Caco-2 (cell line): ENCODE measurements around the gene GAS2L2. TPM values are rescaled to one million over a fixed set of nuclear protein-coding genes. Genes with fewer than 3 reads are reported as not detected.

ENCODE experiments used
- BruUV-seq: library from RNA; stranded (reverse); fragments of 400-500 nt; replicated peaks from 2 replicates; lab custom pipeline; 2021; lab: Mats Ljungman, UMichigan
- CTCF ChIA-PET: fragments of 300-600 bp; sonication (Branson Sonifier 250); formaldehyde crosslinking; loops from one replicate; lab custom pipeline; 2022; ENCODE audit warnings: antibody characterized with exemption; lab: Charles Lee
- POLR2A ChIA-PET: fragments of 300-600 bp; sonication (Branson Sonifier 250); formaldehyde crosslinking; loops from one replicate; lab custom pipeline; 2022; ENCODE audit warnings: antibody characterized with exemption; lab: Charles Lee
- DNase-seq, 2 experiments: peaks; one replicate each; pipeline versions ENCODE4 v3.0.0 to v3.0.0-alpha.2; 2020 to 2022
- H3K27me3 ChIP-seq: replicated peaks from 2 replicates; pipeline ENCODE4 v1.6.0; 2011; ENCODE audit warnings: low read length; ENCODE audit not compliant: control insufficient read depth, insufficient read depth
- H3K36me3 ChIP-seq: 2 replicates; pipeline ENCODE4 v1.5.1; 2011; ENCODE audit warnings: low read length; ENCODE audit not compliant: control insufficient read depth, insufficient read depth
- H3K4me1 ChIP-seq: fragments of 250-450 bp; sonication (Bioruptor Pico); 2 replicates; pipeline ENCODE4 v1.5.1; 2020; ENCODE audit warnings: mild to moderate bottlenecking
- H3K4me3 ChIP-seq: 2 replicates; pipeline ENCODE4 v1.5.1; 2011; ENCODE audit warnings: low read depth, mild to moderate bottlenecking, control low read depth, low read length
- H3K9me3 ChIP-seq: fragments of 250-450 bp; sonication (Bioruptor Pico); 2 replicates; pipeline ENCODE4 v1.5.1; 2020; ENCODE audit warnings: mild to moderate bottlenecking, moderate library complexity
- H3K27ac Mint-ChIP-seq: one replicate; pipeline ENCODE4 v1.8.0; 2022; ENCODE audit warnings: mixed read lengths; ENCODE audit not compliant: unreplicated experiment
- H3K27me3 Mint-ChIP-seq: one replicate; pipeline ENCODE4 v1.8.0; 2022; ENCODE audit warnings: mixed read lengths; ENCODE audit not compliant: insufficient read depth, unreplicated experiment
- H3K36me3 Mint-ChIP-seq: one replicate; pipeline ENCODE4 v1.8.0; 2022; ENCODE audit warnings: mild to moderate bottlenecking, mixed read lengths; ENCODE audit not compliant: insufficient read depth, unreplicated experiment
- H3K4me1 Mint-ChIP-seq: one replicate; pipeline ENCODE4 v1.8.0; 2022; ENCODE audit warnings: low read depth, mixed read lengths; ENCODE audit not compliant: unreplicated experiment
- H3K4me3 Mint-ChIP-seq: one replicate; pipeline ENCODE4 v1.8.0; 2022; ENCODE audit warnings: mild to moderate bottlenecking, moderate library complexity, mixed read lengths; ENCODE audit not compliant: unreplicated experiment
- H3K9me3 Mint-ChIP-seq: one replicate; pipeline ENCODE4 v1.8.0; 2022; ENCODE audit warnings: mixed read lengths; ENCODE audit not compliant: unreplicated experiment
- CTCF ChIP-seq, 2 experiments: fragments of 200-600 bp in 1 of 2; IDR thresholded peaks; 1 replicate in 1 of 2; 2 replicates in 1 of 2; pipeline versions ENCODE4 v1.5.1 to v1.8.0; 2011 to 2022; ENCODE audit warnings: antibody characterized with exemption in 1 of 2, control low read depth in 1 of 2, inconsistent platforms in 1 of 2, low read depth in 1 of 2, low read length in 1 of 2, mild to moderate bottlenecking in 1 of 2, moderate library complexity in 1 of 2; ENCODE audit not compliant: insufficient read depth in 1 of 2, severe bottlenecking in 1 of 2, unreplicated experiment in 1 of 2
- intact Hi-C: fragments of 100-400 bp; cut with micrococcal nuclease; formaldehyde crosslinking; loops from one replicate; pipeline ENCODE4 v1.10.0; 2022; ENCODE audit not compliant: unreplicated experiment
- total RNA-seq: library from RNA; stranded (reverse); gene quantifications from 2 replicates; pipeline ENCODE4 v1.2.3, GENCODE V29; 2022

GAS2L2 gene
- total RNA-seq, 1 experiment from 2014 or later, result not detected

GRCh38 chr17:35780950-35781349 is 27.9 kb upstream of the GAS2L2 start:
- ChIA-PET CTCF (interaction anchor here (1.0 kb wide), 2 partner anchors 12 to 17 kb away, joined by 3 to 4 read pairs; no protein-coding TSS in a partner anchor), POLR2A (interaction anchor here (0.6 kb wide), 1 partner anchor 228 kb away, joined by 3 read pairs; no protein-coding TSS in a partner anchor)
- H3K9me3 Mint-ChIP-seq, result no peaks in the 10 kb centered on the region
- no peak for TF ChIP-seq CTCF (IDR thresholded peaks at IDR 0.05; ENCODE audit: insufficient read depth in 1 of 2, low read depth in 1 of 2, low read length in 1 of 2, severe bottlenecking in 1 of 2, unreplicated experiment in 1 of 2)
- H3K36me3 ChIP-seq, result no peaks in the 10 kb centered on the region
- no peaks in the 10 kb centered on the region for H3K9me3 ChIP-seq
- peaks cover 6% of the 10 kb centered on the region for H3K27me3 Mint-ChIP-seq
- intact Hi-C loops, result no loop called here
- no TSS peak for BruUV-seq
- no peak overlapping the region for H3K27ac Mint-ChIP-seq
- H3K27me3 ChIP-seq, result no peaks in the 10 kb centered on the region
- H3K4me1 Mint-ChIP-seq, result peaks cover 7% of the 10 kb centered on the region
- H3K36me3 Mint-ChIP-seq, result no peaks in the 10 kb centered on the region
- no peak overlapping the region for H3K4me3 ChIP-seq
- H3K4me1 ChIP-seq, result no peaks in the 10 kb centered on the region
- no peak for DNase-seq
- no peak overlapping the region for H3K4me3 Mint-ChIP-seq

GRCh38 chr17:35778641-35779196 is 25.7 kb upstream of the GAS2L2 start:
- POLR2A ChIA-PET, result no interaction called here
- no TSS peak for BruUV-seq
- H3K4me3 Mint-ChIP-seq, result no peak overlapping the region
- peaks cover 6% of the 10 kb centered on the region for H3K27me3 Mint-ChIP-seq
- Histone ChIP-seq H3K9me3 (no peaks in the 10 kb centered on the region), H3K4me1 (no peaks in the 10 kb centered on the region), H3K27me3 (no peaks in the 10 kb centered on the region), H3K4me3 (no peak overlapping the region), H3K36me3 (no peaks in the 10 kb centered on the region)
- no peak for TF ChIP-seq CTCF (IDR thresholded peaks at IDR 0.05; ENCODE audit: insufficient read depth in 1 of 2, low read depth in 1 of 2, low read length in 1 of 2, severe bottlenecking in 1 of 2, unreplicated experiment in 1 of 2)
- intact Hi-C loops, result no loop called here
- H3K27ac Mint-ChIP-seq, result no peak overlapping the region
- no peak for DNase-seq
- CTCF ChIA-PET, result interaction anchor here (5.2 kb wide), 1 partner anchor 15 kb away, joined by 25 read pairs; no protein-coding TSS in a partner anchor
- H3K36me3 Mint-ChIP-seq, result no peaks in the 10 kb centered on the region
- no peaks in the 10 kb centered on the region for H3K9me3 Mint-ChIP-seq
- peaks cover 7% of the 10 kb centered on the region for H3K4me1 Mint-ChIP-seq

GRCh38 chr17:35775583-35775982 is 22.5 kb upstream of the GAS2L2 start:
- ChIA-PET POLR2A (no interaction called here), CTCF (interaction anchor here (5.2 kb wide), 1 partner anchor 12 kb away, joined by 25 read pairs; no protein-coding TSS in a partner anchor)
- H3K4me1 ChIP-seq, result no peaks in the 10 kb centered on the region
- intact Hi-C loops, result no loop called here
- TF ChIP-seq CTCF (IDR thresholded peaks at IDR 0.05; ENCODE audit: insufficient read depth in 1 of 2, low read depth in 1 of 2, low read length in 1 of 2, severe bottlenecking in 1 of 2, unreplicated experiment in 1 of 2), result no peak
- Mint-ChIP-seq H3K27me3 (peaks cover 8% of the 10 kb centered on the region), H3K9me3 (no peaks in the 10 kb centered on the region), H3K27ac (no peak overlapping the region), H3K4me1 (peaks cover 7% of the 10 kb centered on the region), H3K36me3 (no peaks in the 10 kb centered on the region), H3K4me3 (no peak overlapping the region)
- no peaks in the 10 kb centered on the region for H3K9me3 ChIP-seq
- H3K4me3 ChIP-seq, result no peak overlapping the region
- H3K27me3 ChIP-seq, result no peaks in the 10 kb centered on the region
- H3K36me3 ChIP-seq, result no peaks in the 10 kb centered on the region
- DNase-seq, result no peak
- BruUV-seq, result no TSS peak
